ENCODE data around the gene FAM50A. TPM values are rescaled to one million over a fixed set of nuclear protein-coding genes. Genes with fewer than 3 reads are reported as not detected.

FAM50A gene
- total RNA-seq, 2 donors from 2014 or later = 52.8 to 63.4 TPM

DNA sequence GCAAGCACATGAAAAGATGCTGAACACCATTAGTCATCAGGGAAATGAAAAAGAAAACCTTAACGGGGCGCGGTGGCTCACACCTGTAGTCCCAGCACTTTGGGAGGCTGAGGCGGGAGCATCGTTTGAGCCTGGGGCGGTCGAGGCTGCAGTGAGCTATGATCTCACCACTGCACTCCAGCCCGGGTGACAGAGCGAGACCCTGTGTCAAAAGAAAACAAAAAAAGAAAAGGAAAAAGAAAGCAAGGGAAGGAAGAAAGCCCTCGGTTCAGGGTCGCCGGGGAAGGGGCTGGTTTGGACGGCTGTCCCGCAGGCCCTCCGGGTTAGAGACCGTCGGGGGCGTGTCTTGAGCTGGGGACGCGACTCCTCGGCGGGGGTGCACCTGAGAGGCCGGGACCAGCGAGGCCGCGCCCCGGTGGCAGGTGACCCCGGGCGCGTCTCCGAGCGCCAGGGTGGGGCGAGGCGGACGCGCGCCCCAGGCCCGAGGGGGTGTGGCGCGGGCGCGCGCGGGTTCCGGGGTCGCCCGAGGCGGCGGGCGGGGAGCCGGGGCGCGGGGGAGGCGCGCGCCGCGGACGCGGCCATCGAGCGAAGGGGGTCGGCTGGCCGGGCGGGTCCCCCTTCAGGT lies 13.7 kb downstream of the FAM50A start:
- Histone ChIP-seq H3K9me3 (no peaks in the 10 kb centered on the region), H3K4me3 (peak overlapping the region; percentile 80), H3K4me1 (ENCODE audit: control insufficient read depth in 1 of 2, low read depth in 2 of 2) (peaks cover 0 to 10% of the 10 kb centered on the region in 2 donors), H3K27me3 (replicated peaks; ENCODE audit: insufficient read depth) (no peaks in the 10 kb centered on the region), H3K36me3 (no peaks in the 10 kb centered on the region), H3K27ac (peak overlapping the region in 1 of 2 donors; percentile 71)
- no peak for ATAC-seq (ENCODE audit: insufficient number of reproducible peaks, low FRiP score, low read depth)
- no peak for DNase-seq (ENCODE audit: low spot score)
- TF ChIP-seq, protein P1, sequence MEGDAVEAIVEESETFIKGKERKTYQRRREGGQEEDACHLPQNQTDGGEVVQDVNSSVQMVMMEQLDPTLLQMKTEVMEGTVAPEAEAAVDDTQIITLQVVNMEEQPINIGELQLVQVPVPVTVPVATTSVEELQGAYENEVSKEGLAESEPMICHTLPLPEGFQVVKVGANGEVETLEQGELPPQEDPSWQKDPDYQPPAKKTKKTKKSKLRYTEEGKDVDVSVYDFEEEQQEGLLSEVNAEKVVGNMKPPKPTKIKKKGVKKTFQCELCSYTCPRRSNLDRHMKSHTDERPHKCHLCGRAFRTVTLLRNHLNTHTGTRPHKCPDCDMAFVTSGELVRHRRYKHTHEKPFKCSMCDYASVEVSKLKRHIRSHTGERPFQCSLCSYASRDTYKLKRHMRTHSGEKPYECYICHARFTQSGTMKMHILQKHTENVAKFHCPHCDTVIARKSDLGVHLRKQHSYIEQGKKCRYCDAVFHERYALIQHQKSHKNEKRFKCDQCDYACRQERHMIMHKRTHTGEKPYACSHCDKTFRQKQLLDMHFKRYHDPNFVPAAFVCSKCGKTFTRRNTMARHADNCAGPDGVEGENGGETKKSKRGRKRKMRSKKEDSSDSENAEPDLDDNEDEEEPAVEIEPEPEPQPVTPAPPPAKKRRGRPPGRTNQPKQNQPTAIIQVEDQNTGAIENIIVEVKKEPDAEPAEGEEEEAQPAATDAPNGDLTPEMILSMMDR (IDR thresholded peaks at IDR 0.05) = no peak

DNA sequence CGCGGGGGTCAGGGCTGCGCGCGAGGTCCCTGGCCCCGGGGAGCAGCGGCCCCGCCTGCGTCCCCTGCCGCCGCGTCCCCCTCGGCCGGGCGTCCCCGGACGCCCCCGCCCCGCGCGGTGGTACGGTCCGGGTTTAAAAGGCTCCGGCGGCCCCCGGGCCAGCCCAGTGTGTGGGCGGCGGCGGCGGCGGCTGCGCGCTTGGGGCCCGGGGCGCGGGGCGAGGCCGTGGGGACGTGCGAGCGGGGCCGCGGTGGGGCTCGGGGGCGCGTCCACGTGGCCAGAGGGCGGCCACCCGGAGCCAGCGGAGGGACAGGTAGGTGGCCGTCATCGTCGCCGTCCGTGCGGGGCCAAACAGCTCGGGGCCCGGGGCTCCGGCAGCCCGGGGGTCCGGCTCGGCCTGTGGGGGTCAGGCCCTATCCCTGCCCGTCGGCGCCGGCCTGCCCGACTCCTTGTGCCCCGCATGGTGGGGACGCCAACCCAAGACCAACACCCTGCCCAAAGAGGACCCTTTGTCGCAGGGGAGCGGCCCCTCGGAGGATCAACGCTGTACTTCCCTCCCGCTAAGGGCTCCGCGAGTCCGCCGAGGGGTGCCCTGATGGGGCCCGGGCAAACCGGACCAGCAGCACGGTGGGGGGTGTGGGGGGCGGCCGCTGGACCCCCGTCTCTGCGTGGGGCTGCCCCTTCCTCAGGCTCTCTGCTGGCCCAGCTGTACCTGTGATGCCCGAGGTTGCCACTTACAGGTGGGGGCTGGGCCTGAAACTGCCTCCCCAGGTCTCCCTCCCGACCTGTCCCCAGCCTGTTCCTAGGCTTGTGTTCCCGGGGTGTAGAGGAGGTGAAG lies 14.4 kb downstream of the FAM50A start, which contains the start of gene PLXNA3:
PLXNA3 (plus strand) TSS at position 166 of the 838 bp plus-strand sequence. CDS start 1,903 bp downstream, outside the sequence.
- no peaks in the 10 kb centered on the region for H3K9me3 ChIP-seq
- no peak for ATAC-seq (ENCODE audit: insufficient number of reproducible peaks, low FRiP score, low read depth)
- no peak for DNase-seq (ENCODE audit: low spot score)
- no peaks in the 10 kb centered on the region for H3K27me3 ChIP-seq (replicated peaks; ENCODE audit: insufficient read depth)
- H3K27ac ChIP-seq = peak within 1 kb of the TSS in 1 of 2 donors; percentile 71
- H3K36me3 ChIP-seq = no peaks in the 10 kb centered on the region
- H3K4me3 ChIP-seq = peak within 1 kb of the TSS; percentile 80
- peaks cover 0 to 10% of the 10 kb centered on the region in 2 donors for H3K4me1 ChIP-seq (ENCODE audit: control insufficient read depth in 1 of 2, low read depth in 2 of 2)
- TF ChIP-seq, protein P1 (IDR thresholded peaks at IDR 0.05) = no peak

DNA sequence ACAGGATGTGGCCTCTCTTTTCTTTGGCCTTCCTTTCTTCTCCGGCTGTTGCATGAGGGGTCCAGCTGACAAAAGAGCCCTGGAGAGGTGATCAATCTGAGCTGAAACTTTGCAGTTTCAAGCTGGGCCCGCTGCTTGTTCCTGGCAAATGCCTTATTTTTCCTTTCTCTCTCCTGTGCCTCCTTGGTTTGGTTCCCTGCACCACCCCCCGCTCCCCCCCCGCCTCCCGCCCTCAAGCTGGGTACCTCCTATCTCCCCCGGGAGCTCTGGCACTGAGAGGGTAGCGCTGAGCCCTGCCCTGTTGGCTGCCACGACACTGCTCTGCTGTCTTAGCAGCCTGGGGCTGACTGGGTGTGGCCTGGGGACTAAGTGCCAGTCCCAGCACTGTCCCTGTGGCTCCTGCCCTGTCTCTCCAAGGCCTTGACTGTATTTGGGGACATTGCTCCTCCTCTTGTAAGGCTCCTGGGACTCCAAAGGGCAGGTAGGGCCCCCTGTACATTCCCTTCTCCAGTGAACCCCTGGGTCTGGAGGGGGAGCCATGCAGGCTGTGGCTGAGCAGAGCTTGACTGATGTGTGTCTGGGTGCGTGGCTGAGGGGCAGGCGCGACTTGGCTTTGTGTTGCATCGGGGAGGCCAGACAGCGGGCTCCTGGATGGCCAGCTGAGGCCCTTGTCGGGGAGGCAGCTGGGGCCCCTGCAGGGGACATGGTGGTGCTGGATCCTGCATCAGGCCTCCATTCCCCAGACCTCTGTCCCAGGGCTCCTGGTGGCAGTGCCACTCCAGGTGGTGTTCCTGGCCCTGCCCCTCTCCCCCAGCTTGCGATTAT lies 15.2 kb downstream of the FAM50A start:
- DNase-seq (ENCODE audit: low spot score) (no peak), ATAC-seq (ENCODE audit: insufficient number of reproducible peaks, low FRiP score, low read depth) (no peak)
- H3K4me3 ChIP-seq = peak overlapping the region; percentile 80
- H3K9me3 ChIP-seq = no peaks in the 10 kb centered on the region
- H3K27ac ChIP-seq = peak overlapping the region in 1 of 2 donors; percentile 71
- H3K36me3 ChIP-seq = no peaks in the 10 kb centered on the region
- no peaks in the 10 kb centered on the region for H3K27me3 ChIP-seq (replicated peaks; ENCODE audit: insufficient read depth)
- H3K4me1 ChIP-seq (ENCODE audit: control insufficient read depth in 1 of 2, low read depth in 2 of 2) = peaks cover 0 to 10% of the 10 kb centered on the region in 2 donors
- TF ChIP-seq, protein P1 (IDR thresholded peaks at IDR 0.05) = no peak

DNA sequence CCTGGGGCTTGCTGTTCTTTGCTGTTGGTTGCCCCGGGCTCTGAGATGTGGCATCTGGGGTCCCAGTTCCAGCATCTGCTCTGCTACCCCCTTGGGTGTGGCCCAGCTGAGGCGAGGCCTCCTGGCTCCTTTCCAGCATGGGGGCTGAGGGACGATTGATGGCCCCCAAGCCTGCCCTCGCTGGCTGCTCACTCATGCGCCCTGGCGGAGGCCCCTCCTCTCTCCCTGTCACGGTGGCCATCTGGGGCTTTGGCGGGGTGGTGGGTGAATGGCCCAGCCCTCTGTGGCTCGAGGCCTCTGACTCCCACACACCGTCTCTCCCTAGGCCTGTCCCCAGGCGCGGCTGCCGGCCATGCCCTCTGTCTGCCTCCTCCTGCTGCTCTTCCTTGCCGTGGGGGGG lies 15.9 kb downstream of the FAM50A start:
- H3K27me3 ChIP-seq (replicated peaks; ENCODE audit: insufficient read depth) = no peaks in the 10 kb centered on the region
- peak overlapping the region in 1 of 2 donors; percentile 41 for H3K27ac ChIP-seq
- peak overlapping the region; percentile 80 for H3K4me3 ChIP-seq
- ATAC-seq (ENCODE audit: insufficient number of reproducible peaks, low FRiP score, low read depth) (no peak), DNase-seq (ENCODE audit: low spot score) (no peak)
- TF ChIP-seq, protein P1 (IDR thresholded peaks at IDR 0.05) = no peak
- H3K36me3 ChIP-seq = peaks cover 3% of the 10 kb centered on the region
- H3K9me3 ChIP-seq = no peaks in the 10 kb centered on the region
- peaks cover 0 to 10% of the 10 kb centered on the region in 2 donors for H3K4me1 ChIP-seq (ENCODE audit: control insufficient read depth in 1 of 2, low read depth in 2 of 2)

Data from thoracic aorta (tissue), 2 donors.